NCI-H2196 (cell line): ENCODE data around the gene PROC.

Experiments used
- DNase-seq: peaks from one replicate; lab custom pipeline; 2025; ENCODE audit not compliant: unreplicated experiment; lab: John Stamatoyannopoulos, UW

PROC gene

DNA sequence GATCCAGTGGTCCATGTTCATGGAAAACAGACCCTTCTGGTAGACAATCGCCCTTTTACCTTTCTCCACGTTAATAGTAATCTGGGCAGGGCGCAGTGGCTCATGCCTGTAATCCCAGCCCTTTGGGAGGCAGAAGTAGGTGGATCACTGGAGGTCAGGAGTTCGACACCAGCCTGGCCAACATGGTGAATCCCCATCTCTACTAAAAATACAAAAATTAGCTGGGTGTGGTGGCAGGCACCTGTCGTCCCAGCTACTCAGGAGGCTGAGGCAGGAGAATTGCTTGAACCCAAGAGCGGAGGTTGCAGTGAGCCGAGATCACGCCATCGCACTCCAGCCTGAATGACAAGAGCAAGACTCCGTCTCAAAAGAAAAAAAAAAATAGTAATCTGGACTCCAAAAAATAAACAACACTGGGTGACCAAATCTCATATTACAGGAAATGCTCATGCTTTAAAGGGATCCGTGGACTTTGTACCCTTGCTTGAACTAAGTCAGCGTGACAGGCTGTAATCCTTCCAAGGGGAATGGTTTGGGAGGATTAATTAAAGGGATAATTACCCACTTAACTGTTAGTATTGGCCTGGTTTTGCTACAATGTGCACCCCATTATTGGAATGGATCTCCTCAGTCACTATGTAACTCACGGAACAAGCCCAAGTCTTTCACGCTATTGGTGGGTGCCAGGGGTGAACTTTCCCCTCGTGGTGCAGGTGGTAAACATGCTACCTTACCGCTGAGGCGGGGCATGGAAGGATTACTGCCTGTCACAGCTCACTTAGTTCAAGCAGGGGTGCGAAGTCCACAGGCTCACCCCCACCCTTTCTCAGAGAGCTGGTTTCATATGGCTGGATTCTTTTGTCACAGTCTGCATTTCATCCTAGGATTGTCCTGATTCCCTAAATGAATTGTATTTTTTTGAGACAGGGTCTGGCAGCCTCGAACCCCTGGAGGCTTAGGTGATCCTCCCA is 36.7 kb downstream of the PROC start:
- DNase-seq, result no peak

DNA sequence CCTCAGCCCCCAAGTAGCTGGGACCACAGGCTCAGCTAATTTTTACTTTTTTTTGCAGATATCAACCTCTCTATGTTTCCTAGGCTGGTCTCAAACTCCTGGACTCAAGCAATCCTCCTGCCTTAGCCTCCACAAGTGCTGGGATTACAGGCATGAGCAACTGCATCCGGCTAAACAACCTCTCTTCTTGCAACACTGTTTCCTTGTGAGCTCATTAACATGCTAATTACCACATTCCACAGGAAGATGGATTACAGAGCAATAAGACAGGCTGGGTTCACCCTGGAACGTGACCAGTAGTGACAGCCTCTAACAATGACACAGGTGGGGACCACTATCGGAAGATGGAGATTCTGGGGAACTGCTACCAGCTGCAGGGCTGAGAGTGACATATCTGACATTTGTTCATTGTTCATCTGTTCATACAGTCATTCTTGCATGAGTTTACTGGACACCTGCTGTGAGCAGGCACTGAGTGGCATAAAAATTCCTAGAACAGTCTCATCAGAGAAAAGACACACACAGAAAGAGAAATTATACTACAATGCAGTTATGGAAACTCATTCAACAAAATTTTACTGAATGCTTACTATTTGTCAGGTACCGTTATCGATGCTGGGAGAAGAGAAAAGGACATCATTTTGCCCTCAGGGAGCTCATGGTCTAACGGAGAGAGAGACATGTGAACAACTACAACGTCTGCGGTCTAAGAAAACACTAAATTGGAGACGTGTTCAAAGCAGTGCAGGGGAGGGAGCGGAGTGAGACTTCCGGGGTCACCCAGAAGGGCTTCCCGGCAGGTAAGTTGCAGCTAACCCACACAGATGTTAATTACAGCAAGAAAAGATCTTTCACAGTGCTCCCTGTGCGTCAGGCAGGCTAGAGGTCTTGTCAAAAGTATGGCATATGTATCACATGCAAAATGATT is 37.6 kb downstream of the PROC start:
- no peak for DNase-seq

DNA sequence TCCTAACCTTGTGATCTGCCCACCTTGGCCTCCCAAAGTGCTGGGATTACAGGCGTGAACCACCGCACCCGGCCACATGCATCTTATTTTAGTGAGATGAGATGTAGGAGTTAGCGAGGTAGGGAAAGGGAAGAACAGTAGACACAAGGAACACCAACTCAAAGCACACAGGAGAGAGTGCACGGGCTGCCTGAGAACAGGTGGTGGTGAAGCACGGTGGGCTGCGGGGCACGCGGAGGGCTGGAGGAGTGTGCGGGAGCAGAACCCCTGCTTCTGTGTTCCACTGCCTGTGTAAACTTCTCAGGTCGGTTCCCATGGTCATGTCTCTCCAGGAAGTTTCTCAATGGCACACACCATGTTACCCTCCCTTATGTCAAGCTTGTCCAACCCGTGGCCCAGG is 38.7 kb downstream of the PROC start:
- DNase-seq, result no peak

DNA sequence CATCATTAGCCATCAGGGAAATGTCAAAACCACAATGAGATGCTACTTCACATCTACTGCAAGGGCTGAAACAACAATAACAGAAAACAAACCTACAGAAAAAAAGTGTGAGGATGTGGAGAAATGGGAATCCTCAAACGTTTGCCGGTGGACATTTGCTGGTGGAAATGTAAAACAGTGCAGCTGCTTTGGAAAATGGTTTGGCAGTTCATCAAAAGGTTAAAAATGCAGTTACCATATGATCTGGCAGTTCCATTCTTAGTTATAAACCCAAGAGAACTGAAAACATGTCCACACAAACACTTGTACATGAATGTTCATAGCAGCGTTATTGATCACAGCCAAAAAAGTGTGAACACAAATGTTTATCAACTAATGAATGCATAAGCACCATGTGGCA is 44.2 kb downstream of the PROC start:
- DNase-seq, result no peak

DNA sequence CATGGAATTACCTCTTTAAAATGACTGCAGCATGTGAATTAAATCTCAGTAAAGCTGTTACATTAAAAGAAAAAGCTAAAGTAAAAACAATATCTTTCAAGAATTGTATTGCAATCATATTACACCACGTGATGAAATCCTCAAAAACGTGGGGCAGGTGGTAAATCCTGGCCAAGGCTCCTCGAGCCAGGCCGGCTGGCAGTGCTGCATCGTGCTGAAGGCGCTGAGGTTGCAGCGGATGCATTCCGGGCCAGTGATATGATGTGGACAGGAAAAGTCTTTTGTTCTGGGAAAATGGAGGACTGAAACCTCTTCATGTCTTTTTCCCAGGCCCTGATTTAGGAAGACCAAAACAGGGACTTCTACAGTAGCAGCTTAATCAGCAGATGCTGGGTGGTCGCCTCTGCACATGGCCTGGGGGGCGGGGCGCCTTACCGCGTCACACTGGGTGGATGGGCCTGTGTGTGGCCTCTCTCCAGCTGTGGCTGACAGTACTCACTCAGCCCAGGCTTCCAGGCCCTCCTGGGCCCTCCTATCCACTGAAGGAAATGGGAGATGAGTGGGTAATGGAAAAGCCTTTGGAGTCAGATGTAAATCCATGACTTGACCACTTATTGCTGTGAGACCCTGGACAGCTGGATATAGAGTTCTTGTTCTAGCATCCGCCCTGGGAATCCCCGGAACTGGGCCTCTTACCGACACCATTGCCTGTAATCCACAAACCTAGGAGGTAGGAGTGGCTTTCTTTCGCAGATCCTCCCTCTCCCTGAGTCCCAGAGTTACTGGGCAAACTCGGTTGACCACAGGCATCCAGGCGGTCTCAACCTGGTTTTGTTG is 45.1 kb downstream of the PROC start:
- DNase-seq, result no peak

DNA sequence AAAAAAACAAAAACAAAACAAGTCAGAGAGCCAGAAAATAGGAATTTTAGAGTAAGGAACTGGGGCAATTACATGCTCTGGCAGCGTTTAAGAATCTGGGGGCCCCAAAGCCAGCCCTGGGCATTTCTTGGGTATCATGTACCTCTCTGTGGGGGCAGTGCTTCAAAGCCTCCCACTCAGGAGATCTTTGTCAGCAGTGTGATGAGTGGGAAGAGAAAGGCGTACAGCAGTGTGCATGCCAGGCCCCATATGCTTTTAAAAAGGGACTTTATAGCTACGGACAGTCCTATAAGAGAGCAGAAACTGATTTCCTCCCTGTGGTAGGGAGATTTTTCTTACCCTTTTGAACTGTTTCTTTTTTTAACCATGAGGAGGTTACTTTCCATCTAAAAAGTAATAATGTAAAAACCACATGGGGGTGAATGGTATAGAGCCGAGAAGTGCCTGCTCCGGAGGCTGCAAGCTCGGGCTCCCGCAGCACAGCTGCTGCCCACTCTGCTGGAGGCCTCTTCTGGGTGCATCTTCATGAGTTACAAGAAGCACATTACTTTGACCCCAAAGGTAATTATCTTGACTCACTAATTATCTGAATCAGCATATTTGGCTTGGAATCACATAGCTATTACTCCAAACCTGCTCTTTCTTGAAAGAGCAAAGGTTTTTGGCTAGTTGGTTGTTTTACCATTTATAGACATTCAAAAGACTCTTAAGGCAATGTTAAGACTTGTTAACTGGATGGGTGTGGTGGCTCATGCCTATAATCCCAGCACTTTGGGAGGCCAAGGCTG is 46.4 kb downstream of the PROC start:
- no peak for DNase-seq

DNA sequence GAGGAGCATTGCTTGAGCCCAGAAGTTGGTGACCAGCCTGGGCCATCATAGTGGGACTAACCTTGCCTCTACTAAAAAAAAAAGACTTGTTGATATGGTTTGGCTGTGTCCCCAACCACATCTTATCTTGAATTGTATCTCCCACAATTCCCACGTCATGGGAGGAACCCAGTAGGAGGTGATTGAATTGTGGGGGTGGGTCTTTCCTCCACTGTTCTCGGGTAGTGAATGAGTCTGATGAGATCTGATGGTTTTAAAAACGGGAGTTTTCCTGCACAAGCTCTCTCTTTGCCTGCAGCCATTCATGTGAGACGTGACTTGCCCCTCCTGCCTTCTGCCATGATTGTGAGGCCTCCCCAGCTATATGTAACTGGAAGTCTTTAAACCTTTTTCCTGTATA is 47.0 kb downstream of the PROC start:
- DNase-seq, result no peak

DNA sequence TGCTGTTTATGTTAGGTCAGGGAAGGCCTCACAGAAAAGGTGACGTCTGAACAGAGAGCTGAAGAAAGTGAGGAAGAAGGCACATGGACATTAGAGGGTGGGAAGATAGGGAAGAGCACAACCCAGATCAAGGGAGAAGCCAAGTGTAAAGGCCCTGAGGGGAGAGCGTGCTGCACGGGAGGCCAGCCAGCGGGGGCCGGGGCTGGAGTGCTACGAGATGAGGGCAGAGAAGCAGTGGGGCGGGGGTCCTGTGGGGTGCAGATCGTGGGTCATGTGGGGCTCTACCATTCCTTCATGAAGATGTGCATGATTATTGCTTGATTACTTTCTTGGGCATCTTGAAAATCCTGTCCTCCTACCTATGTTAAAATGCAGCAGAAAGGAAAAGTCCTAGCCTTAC is 50.8 kb downstream of the PROC start:
- no peak for DNase-seq

DNA sequence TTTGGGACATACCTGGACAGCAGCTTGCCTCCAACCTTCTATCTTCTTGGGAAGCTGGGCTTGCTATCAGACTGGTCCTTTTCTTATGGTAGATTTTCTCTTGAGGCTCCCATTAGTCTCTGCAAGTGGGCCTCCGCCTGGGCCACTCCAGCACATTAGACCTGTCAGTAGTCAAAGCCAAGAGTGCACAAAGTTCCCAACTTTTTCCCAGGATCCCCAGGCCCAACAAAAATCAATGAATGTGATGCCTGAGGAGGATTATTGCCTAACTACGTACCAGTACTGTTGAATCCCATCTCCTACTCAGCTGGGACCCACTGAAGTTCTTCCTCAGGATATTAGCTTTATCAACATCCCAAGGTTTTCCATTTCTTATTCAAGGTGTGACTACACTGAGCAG is 51.7 kb downstream of the PROC start:
- no peak for DNase-seq

DNA sequence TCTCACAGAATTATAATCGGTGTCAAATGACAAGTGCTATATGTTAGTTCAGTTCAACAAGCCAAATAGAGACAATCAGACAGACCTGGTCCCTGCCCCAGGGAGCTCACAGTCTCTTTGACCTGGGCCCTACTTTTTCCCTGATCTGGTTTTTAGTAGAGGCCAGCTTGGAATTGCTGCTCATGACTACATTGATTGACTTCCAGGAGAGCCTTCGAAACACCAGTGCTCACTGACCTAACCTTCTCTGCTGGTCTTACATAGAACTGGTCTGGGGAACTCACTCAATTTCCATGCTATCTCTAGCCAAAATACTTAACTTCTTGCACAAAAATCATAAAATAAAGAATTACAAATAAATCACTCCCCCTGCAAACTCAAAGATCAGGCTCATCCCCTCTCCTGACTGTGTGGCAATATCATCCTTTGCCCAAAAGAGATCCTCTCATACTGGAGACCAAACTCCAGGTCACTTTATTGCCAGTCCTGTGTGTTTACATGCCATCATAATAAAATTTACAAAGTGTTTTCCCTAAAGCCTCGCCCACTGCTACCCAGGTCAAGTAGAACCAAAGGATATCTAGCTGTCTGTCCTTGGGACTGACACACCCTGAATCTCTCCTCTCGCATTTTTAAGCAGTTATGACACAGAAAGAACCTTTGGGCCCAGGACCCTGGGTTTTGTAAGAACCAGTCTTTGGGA is 53.2 kb downstream of the PROC start:
- DNase-seq, result no peak

DNA sequence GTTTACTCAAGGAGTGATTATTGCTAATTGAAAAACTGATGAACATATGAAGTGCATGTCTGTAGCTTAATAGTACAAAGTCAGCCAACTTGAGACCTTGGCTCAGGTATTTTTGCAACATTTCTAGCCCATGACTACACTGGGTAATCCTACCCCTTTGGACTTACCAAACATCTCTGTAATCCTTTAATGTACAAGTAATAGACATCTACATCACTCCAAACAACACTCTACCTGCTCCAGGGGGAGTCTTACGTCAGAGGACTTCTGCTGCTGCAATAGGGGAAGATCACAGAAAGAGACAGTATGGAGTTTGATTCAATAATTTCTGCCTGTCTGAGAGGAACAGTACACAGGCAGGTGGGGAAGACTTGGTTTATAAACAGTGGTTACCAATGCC is 54.0 kb downstream of the PROC start:
- DNase-seq, result no peak

DNA sequence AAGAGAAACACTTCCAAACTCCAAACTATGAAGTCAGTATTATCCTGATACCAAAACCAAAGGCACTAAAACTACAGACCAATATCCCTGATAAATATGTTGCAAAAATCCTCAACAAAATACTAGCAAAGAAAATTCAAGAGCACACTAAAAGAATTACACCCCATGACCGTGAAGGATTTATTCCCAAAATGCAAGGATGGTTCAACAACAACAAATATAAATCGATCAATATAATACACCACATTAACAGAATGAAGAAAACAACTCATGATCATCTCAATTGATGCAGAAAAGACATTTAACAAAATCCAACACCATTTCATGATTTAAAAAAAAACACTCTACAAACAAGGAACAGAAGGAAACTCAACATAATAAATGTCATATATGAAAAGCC is 57.6 kb downstream of the PROC start:
- no peak for DNase-seq
